HUES64 (cell line): Measurements from ENCODE around the gene HNMT.
"Not testable (repeated sequence)": the region's sequence is repeated elsewhere in the genome, so short reads cannot be mapped to it uniquely, and the experiment has no call there.

Experiments
- H3K27ac ChIP-seq: 2 replicates; pipeline ENCODE4 v1.7.0; 2013; ENCODE audit warnings: low read depth, low read length, inconsistent platforms
- H3K27me3 ChIP-seq: 2 replicates; pipeline ENCODE4 v1.6.1; 2013; ENCODE audit warnings: mild to moderate bottlenecking, low read length; ENCODE audit not compliant: insufficient read depth
- H3K36me3 ChIP-seq: 2 replicates; pipeline ENCODE4 v1.6.1; 2013; ENCODE audit warnings: mild to moderate bottlenecking, low read length; ENCODE audit not compliant: insufficient read depth
- H3K4me1 ChIP-seq: 2 replicates; pipeline ENCODE4 v1.6.1; 2013; ENCODE audit warnings: mild to moderate bottlenecking, low read length, moderate library complexity; ENCODE audit not compliant: insufficient read depth
- H3K4me3 ChIP-seq: 2 replicates; pipeline ENCODE4 v1.5.1; 2013; ENCODE audit warnings: mild to moderate bottlenecking, low read length, moderate library complexity
- H3K9ac ChIP-seq: 2 replicates; pipeline ENCODE4 v1.6.1; 2013; ENCODE audit warnings: mild to moderate bottlenecking, low read depth, low read length
- H3K9me3 ChIP-seq: 2 replicates; pipeline ENCODE4 v1.6.1; 2013; ENCODE audit warnings: low read depth, low read length; ENCODE audit not compliant: insufficient read depth
- WGBS: fragments of 150-250, 120-280 bp; methylation state at CpG from one replicate; pipeline ENCODE4 v1.1.7; 2013; ENCODE audit warnings: missing lambda C conversion rate; 5-methylcytosine and 5-hydroxymethylcytosine counted together

Gene HNMT

GRCh38 chr2:138028538-138028937 lies 64.3 kb downstream of the HNMT start:
- no peaks in the 10 kb centered on the region for H3K36me3 ChIP-seq
- H3K27me3 ChIP-seq: no peaks in the 10 kb centered on the region
- WGBS: 75% methylated on average over 2 of the region's 2 CpGs
- no peak overlapping the region for H3K4me3 ChIP-seq
- H3K27ac ChIP-seq: no peak overlapping the region
- no peaks in the 10 kb centered on the region; the same call in 1 of the 2 replicates for H3K4me1 ChIP-seq
- no peak overlapping the region for H3K9ac ChIP-seq
- H3K9me3 ChIP-seq: no peaks in the 10 kb centered on the region

- no peak overlapping the region for H3K27ac ChIP-seq
- H3K4me1 ChIP-seq: no peaks in the 10 kb centered on the region; the same call in 1 of the 2 replicates
- H3K27me3 ChIP-seq: no peaks in the 10 kb centered on the region
- no peaks in the 10 kb centered on the region for H3K36me3 ChIP-seq
- H3K9me3 ChIP-seq: no peaks in the 10 kb centered on the region
- H3K4me3 ChIP-seq: no peak overlapping the region
- H3K9ac ChIP-seq: no peak overlapping the region
Observed at GRCh38 chr2:138029276-138029675, 65.0 kb downstream of the HNMT start.

- Histone ChIP-seq H3K9ac (no peak overlapping the region), H3K4me1 (no peaks in the 10 kb centered on the region), H3K9me3 (no peaks in the 10 kb centered on the region), H3K27me3 (no peaks in the 10 kb centered on the region), H3K36me3 (no peaks in the 10 kb centered on the region), H3K27ac (no peak overlapping the region), H3K4me3 (no peak overlapping the region)
- 85% methylated on average over 3 of the region's 3 CpGs for WGBS
Observed at GRCh38 chr2:138030459-138030858, 66.2 kb downstream of the HNMT start.

GRCh38 chr2:138032334-138032733 lies 68.1 kb downstream of the HNMT start:
- WGBS: 97% methylated on average over 2 of the region's 2 CpGs
- Histone ChIP-seq H3K4me1 (no peaks in the 10 kb centered on the region), H3K9me3 (no peaks in the 10 kb centered on the region)

DNA sequence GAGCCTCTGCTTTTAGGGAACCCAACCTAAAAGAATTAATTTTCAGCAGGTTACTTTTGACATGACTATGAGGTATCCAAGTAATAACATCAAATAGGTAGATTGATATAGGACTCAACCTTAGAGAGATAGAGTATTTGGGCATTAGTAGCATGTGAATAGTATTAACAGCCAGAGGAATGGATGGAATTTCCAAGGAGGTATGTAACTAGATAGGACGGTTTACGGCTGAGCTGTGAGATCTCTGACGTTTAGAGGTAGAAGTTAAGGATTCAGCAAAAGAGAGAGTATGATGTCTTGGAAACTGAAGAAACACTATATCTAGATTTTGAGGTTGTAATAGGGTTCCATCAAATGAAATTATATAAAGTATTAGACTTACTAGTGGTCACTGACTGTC lies 70.3 kb downstream of the HNMT start:
- Histone ChIP-seq H3K9me3 (no peaks in the 10 kb centered on the region), H3K27me3 (no peaks in the 10 kb centered on the region), H3K36me3 (no peaks in the 10 kb centered on the region), H3K27ac (no peak overlapping the region), H3K4me1 (no peaks in the 10 kb centered on the region), H3K4me3 (no peak overlapping the region), H3K9ac (no peak overlapping the region)
- 74% methylated on average over 3 of the region's 3 CpGs for WGBS

More at GRCh38 chr2:138032334-138032733, 68.1 kb downstream of the HNMT start:
- Histone ChIP-seq H3K4me3 (no peak overlapping the region), H3K27me3 (no peaks in the 10 kb centered on the region), H3K27ac (no peak overlapping the region), H3K9ac (no peak overlapping the region), H3K36me3 (no peaks in the 10 kb centered on the region)

DNA sequence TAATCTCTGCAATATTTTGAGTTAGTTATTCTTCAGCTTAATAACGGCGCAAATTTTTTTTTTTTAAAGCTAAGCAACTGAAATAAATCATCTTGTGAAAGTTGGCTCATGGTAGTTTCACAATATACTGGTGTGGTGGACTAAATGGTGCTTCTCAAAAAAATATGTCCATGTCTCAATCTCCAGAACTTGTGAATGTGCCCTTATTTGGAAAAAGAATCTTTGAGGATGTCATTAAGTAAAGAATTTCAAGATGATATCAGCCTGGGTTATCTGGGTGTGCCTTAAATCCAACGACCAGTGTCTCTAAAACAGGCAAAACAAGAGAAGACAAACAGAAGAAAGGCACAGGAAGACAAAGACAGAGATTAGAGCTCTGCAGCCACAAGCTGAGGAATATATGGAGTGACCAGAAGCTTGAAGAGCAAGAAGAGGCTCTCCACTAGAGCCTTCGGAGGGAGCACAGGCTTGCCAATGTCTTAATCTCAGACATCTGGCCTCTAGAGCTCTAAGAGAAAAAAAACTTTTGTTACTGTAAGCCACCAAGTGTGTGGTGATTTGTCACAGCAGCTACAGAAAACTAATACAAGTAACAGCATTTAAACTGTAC lies 71.4 kb downstream of the HNMT start:
- Histone ChIP-seq H3K9ac (no peak overlapping the region), H3K4me1 (peaks cover 7% of the 10 kb centered on the region; the same call in 1 of the 2 replicates), H3K27ac (no peak overlapping the region), H3K4me3 (no peak overlapping the region), H3K27me3 (no peaks in the 10 kb centered on the region), H3K9me3 (no peaks in the 10 kb centered on the region), H3K36me3 (no peaks in the 10 kb centered on the region)
- WGBS: 95% methylated on average over 4 of the region's 4 CpGs

DNA sequence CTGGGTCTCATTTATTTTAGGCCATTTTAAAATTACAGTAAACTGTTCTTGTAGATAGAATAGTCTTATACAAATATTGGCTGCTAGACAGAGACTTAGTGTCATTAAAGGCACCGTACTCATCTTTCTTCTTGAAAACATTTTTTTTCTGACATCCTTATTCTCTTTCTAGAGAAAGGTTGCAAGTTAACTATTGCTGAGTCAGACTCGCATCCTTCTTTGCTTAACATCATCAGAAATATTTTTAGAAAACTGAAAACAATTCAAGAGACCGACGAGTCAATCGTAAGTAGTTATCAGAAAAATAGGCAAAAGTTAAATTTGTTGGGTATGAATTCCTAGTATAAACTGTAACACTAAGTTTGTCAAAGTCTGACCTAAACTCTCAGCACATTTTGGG lies 72.2 kb downstream of the HNMT start:
- no peak overlapping the region for H3K4me3 ChIP-seq
- 91% methylated on average over 2 of the region's 5 CpGs for WGBS
- no peaks in the 10 kb centered on the region for H3K9me3 ChIP-seq
- H3K27ac ChIP-seq: no peak overlapping the region
- H3K36me3 ChIP-seq: no peaks in the 10 kb centered on the region
- no peaks in the 10 kb centered on the region for H3K27me3 ChIP-seq
- H3K9ac ChIP-seq: no peak overlapping the region
- H3K4me1 ChIP-seq: peaks cover 7% of the 10 kb centered on the region; the same call in 1 of the 2 replicates

GRCh38 chr2:138037090-138037489 lies 72.8 kb downstream of the HNMT start:
- peaks cover 7% of the 10 kb centered on the region; the same call in 1 of the 2 replicates for H3K4me1 ChIP-seq
- 100% methylated on average over 2 of the region's 2 CpGs for WGBS
- no peaks in the 10 kb centered on the region for H3K27me3 ChIP-seq
- H3K36me3 ChIP-seq: no peaks in the 10 kb centered on the region
- H3K4me3 ChIP-seq: no peak overlapping the region
- H3K9ac ChIP-seq: no peak overlapping the region
- no peaks in the 10 kb centered on the region for H3K9me3 ChIP-seq
- H3K27ac ChIP-seq: no peak overlapping the region

GRCh38 chr2:138040616-138041015 lies 76.3 kb downstream of the HNMT start:
- no peaks in the 10 kb centered on the region for H3K9me3 ChIP-seq
- H3K4me1 ChIP-seq: peaks cover 7% of the 10 kb centered on the region; the same call in 1 of the 2 replicates
- no peak overlapping the region for H3K27ac ChIP-seq
- H3K36me3 ChIP-seq: no peaks in the 10 kb centered on the region
- WGBS: 96% methylated on average over 4 of the region's 5 CpGs
- H3K27me3 ChIP-seq: no peaks in the 10 kb centered on the region
- H3K9ac ChIP-seq: no peak overlapping the region
- no peak overlapping the region for H3K4me3 ChIP-seq

DNA sequence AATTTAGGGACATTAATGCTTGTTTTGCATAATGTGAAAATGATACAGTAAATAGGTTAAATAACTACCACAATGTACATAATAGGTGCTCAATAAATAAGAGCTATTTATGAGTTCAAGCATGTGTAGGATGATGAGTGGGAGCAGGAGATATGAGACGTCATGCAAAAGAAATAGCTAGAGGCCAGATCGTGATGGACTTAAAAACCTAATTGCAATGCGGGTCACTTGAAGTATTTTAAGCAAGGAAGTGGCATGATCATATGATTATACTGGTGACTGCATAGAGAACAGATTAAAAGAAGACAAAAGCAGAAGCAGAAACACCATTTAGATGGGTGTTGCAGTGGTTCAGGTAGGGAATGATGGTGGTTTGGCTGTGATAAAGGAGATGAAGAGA lies 78.0 kb downstream of the HNMT start:
- Histone ChIP-seq H3K36me3 (no peaks in the 10 kb centered on the region), H3K4me1 (peaks cover 7% of the 10 kb centered on the region; the same call in 1 of the 2 replicates), H3K9me3 (no peaks in the 10 kb centered on the region), H3K4me3 (no peak overlapping the region), H3K27me3 (no peaks in the 10 kb centered on the region), H3K27ac (no peak overlapping the region), H3K9ac (no peak overlapping the region)
- 93% methylated on average over 3 of the region's 3 CpGs for WGBS

DNA sequence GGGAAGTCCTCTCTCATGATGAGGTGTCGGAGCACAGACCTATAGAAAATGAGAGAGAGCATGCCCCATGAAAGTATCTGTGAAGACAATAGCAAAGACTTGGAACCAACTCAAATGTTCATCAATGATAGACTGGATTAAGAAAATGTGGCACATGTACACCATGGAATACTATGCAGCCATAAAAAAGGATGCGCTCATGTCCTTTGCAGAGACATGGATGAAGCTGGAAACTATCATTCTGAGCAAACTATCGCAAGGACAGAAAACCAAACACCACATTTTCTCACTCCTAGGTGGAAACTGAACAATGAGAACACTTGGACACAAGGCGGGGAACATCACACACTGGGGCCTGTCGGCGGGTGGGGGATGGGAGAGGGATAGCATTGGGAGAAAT lies 79.3 kb downstream of the HNMT start:
- not testable (repeated sequence) for H3K9ac ChIP-seq, H3K36me3 ChIP-seq, H3K27me3 ChIP-seq, H3K4me1 ChIP-seq, H3K4me3 ChIP-seq, H3K27ac ChIP-seq, H3K9me3 ChIP-seq
- 90% methylated on average over 6 of the region's 6 CpGs for WGBS

- no peak overlapping the region for H3K4me3 ChIP-seq
- H3K4me1 ChIP-seq: no peaks in the 10 kb centered on the region
- 89% methylated on average over 1 of the region's 1 CpG for WGBS
- no peaks in the 10 kb centered on the region for H3K9me3 ChIP-seq
- H3K36me3 ChIP-seq: no peaks in the 10 kb centered on the region
- H3K9ac ChIP-seq: no peak overlapping the region
- no peaks in the 10 kb centered on the region for H3K27me3 ChIP-seq
- no peak overlapping the region for H3K27ac ChIP-seq
Observed at GRCh38 chr2:138058427-138058826, 94.2 kb downstream of the HNMT start.
